ENCODE results near the gene PINK1.

- TF ChIP-seq POLR2A (IDR thresholded peaks at IDR 0.05; ENCODE audit: low read depth, low read length) (no peak), POLR2AphosphoS5 (IDR thresholded peaks at IDR 0.05; ENCODE audit: low read depth, low read length) (no peak), TAF1 (IDR thresholded peaks at IDR 0.05; ENCODE audit: borderline replicate concordance, low read depth, low read length) (no peak)
Measured at GRCh38 chr1:20621012-20621411, 12.2 kb upstream of the PINK1 start.
